GM23338 (cell line): Measurements from ENCODE around the gene ERC1.

Experiments used
- CREB1 ChIP-seq: fragments of 250-450 bp; sonication (Bioruptor Pico); IDR thresholded peaks from 2 replicates; pipeline ENCODE4 v1.5.0; 2020; ENCODE audit warnings: low read depth, mild to moderate bottlenecking, moderate library complexity
- EZH2 ChIP-seq: fragments of 200-600 bp; sonication (generic); IDR thresholded peaks from one replicate; pipeline ENCODE4 v1.8.0; 2017; ENCODE audit warnings: antibody characterized with exemption, mild to moderate bottlenecking, low read depth; ENCODE audit not compliant: unreplicated experiment
- EZH2phosphoT487 ChIP-seq: fragments of 200-600 bp; sonication (generic); IDR thresholded peaks from one replicate; pipeline ENCODE4 v1.8.1; 2018; ENCODE audit warnings: antibody characterized with exemption; ENCODE audit not compliant: unreplicated experiment
- JUNB ChIP-seq: IDR thresholded peaks from one replicate; pipeline ENCODE4 v1.6.1; 2016; ENCODE audit warnings: antibody characterized with exemption; ENCODE audit not compliant: unreplicated experiment
- POLR2AphosphoS5 ChIP-seq: IDR thresholded peaks from 2 replicates; pipeline ENCODE4 v1.6.1; 2016; ENCODE audit warnings: antibody characterized with exemption, low read depth
- ZNF114 ChIP-seq: fragments of 250-450 bp; sonication (Bioruptor Pico); IDR thresholded peaks from 2 replicates; pipeline ENCODE4 v1.5.0; 2020; ENCODE audit warnings: mild to moderate bottlenecking, moderate library complexity
- ZNF462 ChIP-seq: fragments of 250-450 bp; sonication (Bioruptor Pico); IDR thresholded peaks from 2 replicates; pipeline ENCODE4 v1.5.0; 2020; ENCODE audit warnings: mild to moderate bottlenecking, moderate library complexity
- TF ChIP-seq, protein P1 (sequence below), 2 experiments: fragments of 200-600 bp in 1 of 2; sonication (generic) in 1 of 2; conservative IDR thresholded peaks; 2 replicates each; pipeline versions ENCODE4 v1.5.1 to v1.6.1; 2016 to 2017; ENCODE audit warnings: antibody characterized with exemption in 2 of 2, low read depth in 2 of 2, mild to moderate bottlenecking in 2 of 2, moderate library complexity in 1 of 2
- TF ChIP-seq, protein P2 (sequence below): IDR thresholded peaks from one replicate; pipeline ENCODE4 v1.6.1; 2018; ENCODE audit warnings: antibody characterized with exemption; ENCODE audit not compliant: unreplicated experiment

DNA sequence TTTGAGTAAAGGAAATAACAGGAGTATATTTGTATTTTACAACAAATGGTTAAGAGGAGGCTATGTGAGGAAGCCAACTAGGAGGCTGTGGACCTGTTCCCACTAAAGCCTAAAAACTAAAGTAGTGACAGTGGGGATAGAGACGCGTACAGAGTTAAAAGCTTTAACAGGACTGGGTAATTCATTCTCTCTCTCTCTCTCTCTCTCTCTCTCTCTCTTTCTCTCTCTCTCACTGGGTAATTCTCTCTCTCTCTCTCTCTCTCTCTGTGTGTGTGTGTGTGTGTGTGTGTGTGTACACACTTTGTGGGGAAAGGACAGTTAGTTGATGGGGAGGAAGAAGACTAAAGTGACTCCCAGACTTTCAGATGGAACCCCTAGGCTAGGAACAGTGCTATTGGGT, 16.3 kb downstream of the ERC1 start:
- TF ChIP-seq, protein P1, sequence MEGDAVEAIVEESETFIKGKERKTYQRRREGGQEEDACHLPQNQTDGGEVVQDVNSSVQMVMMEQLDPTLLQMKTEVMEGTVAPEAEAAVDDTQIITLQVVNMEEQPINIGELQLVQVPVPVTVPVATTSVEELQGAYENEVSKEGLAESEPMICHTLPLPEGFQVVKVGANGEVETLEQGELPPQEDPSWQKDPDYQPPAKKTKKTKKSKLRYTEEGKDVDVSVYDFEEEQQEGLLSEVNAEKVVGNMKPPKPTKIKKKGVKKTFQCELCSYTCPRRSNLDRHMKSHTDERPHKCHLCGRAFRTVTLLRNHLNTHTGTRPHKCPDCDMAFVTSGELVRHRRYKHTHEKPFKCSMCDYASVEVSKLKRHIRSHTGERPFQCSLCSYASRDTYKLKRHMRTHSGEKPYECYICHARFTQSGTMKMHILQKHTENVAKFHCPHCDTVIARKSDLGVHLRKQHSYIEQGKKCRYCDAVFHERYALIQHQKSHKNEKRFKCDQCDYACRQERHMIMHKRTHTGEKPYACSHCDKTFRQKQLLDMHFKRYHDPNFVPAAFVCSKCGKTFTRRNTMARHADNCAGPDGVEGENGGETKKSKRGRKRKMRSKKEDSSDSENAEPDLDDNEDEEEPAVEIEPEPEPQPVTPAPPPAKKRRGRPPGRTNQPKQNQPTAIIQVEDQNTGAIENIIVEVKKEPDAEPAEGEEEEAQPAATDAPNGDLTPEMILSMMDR (conservative IDR thresholded peaks at IDR 0.05; ENCODE audit: low read depth in 2 of 2), result no peak
- TF ChIP-seq ZNF462 (CRISPR knock-in tag) (no peak), EZH2phosphoT487 (no peak), JUNB (no peak), ZNF114 (CRISPR knock-in tag) (no peak), CREB1 (CRISPR knock-in tag) (no peak), EZH2 (no peak), POLR2AphosphoS5 (no peak)
- TF ChIP-seq, protein P2, sequence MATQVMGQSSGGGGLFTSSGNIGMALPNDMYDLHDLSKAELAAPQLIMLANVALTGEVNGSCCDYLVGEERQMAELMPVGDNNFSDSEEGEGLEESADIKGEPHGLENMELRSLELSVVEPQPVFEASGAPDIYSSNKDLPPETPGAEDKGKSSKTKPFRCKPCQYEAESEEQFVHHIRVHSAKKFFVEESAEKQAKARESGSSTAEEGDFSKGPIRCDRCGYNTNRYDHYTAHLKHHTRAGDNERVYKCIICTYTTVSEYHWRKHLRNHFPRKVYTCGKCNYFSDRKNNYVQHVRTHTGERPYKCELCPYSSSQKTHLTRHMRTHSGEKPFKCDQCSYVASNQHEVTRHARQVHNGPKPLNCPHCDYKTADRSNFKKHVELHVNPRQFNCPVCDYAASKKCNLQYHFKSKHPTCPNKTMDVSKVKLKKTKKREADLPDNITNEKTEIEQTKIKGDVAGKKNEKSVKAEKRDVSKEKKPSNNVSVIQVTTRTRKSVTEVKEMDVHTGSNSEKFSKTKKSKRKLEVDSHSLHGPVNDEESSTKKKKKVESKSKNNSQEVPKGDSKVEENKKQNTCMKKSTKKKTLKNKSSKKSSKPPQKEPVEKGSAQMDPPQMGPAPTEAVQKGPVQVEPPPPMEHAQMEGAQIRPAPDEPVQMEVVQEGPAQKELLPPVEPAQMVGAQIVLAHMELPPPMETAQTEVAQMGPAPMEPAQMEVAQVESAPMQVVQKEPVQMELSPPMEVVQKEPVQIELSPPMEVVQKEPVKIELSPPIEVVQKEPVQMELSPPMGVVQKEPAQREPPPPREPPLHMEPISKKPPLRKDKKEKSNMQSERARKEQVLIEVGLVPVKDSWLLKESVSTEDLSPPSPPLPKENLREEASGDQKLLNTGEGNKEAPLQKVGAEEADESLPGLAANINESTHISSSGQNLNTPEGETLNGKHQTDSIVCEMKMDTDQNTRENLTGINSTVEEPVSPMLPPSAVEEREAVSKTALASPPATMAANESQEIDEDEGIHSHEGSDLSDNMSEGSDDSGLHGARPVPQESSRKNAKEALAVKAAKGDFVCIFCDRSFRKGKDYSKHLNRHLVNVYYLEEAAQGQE, result no peak
